ENCODE data around the gene IDH3A.

GRCh38 chr15:78210349-78210717 is 61.2 kb downstream of the IDH3A start:
- no peak for TF ChIP-seq CTCF (IDR thresholded peaks at IDR 0.05)
- no peak for TF ChIP-seq POLR2A (IDR thresholded peaks at IDR 0.05)
